Measurements from ENCODE around the gene KCNG3. TPM values are rescaled to one million over a fixed set of nuclear protein-coding genes. Genes with fewer than 3 reads are reported as not detected.
A peak's percentile ranks its signal among the peaks of the same experiment; 100 is the strongest.

KCNG3 gene
- total RNA-seq (2021; ENCODE audit: unreplicated experiment) (1.5 TPM), Bru-seq, nascent RNA (percentile 43 among the genes with signal in this experiment), BruChase-seq, experiment 1, labeled RNA remaining after a 6-hour chase (percentile 43 among the genes with signal in this experiment), BruChase-seq, experiment 2, labeled RNA remaining after a 2-hour chase (percentile 46 among the genes with signal in this experiment)
- 0.20 and 0.27 TPM in 2 replicates for polyA plus RNA-seq (2012)
- long read RNA-seq, partial matches to known transcripts: 0 of 1 reads
- long read RNA-seq, other reads (novel, unspliced or antisense): 1 of 1 reads

- Histone ChIP-seq H3K27ac (ENCODE audit: low read depth, low read length) (peak within 1 kb of the TSS; percentile 39; the same call in 1 of the 2 replicates), H3K79me2 (ENCODE audit: insufficient read depth, low read length) (no peaks in the 10 kb centered on the region), H3K36me3 (ENCODE audit: control insufficient read depth in 1 of 2, insufficient read depth in 2 of 2, low read length in 2 of 2) (no peaks in the 10 kb centered on the region), H3K4me3 (replicated peaks in 1 of 2; ENCODE audit: low read depth in 1 of 2, low read length in 2 of 2) (peak within 1 kb of the TSS; percentile 56 to 68), H3K27me3 (ENCODE audit: insufficient read depth, low read length) (no peaks in the 10 kb centered on the region), H3K9me2 (ENCODE audit: insufficient read depth) (no peaks in the 10 kb centered on the region), H3K9ac (ENCODE audit: low read length) (peak within 1 kb of the TSS; percentile 69), H2AFZ (ENCODE audit: low read depth, low read length, poor library complexity, severe bottlenecking) (peak within 1 kb of the TSS; percentile 66), H3K9me3 (ENCODE audit: control insufficient read depth in 1 of 2, insufficient read depth in 1 of 2, low read depth in 1 of 2, low read length in 2 of 2) (no peaks in the 10 kb centered on the region), H4K20me1 (ENCODE audit: insufficient read depth) (no peaks in the 10 kb centered on the region), H3K4me1 (ENCODE audit: control insufficient read depth in 1 of 2, insufficient read depth in 2 of 2, low read length in 2 of 2) (peaks cover 0 to 21% of the 10 kb centered on the region in 2 experiments; a peak in 3 of 4 replicates), H3K4me2 (ENCODE audit: low read length) (peak within 1 kb of the TSS; percentile 100)
- BruUV-seq (replicated peaks): no TSS peak
- ChIA-PET POLR2A (no interaction called here), RAD21 (ENCODE audit: low non-redundant PET in 1 of 2, low total read pairs in 2 of 2, uncharacterized antibody in 2 of 2, unreplicated experiment in 2 of 2) (no interaction called here), CTCF (no interaction called here)
- TF ChIP-seq MAX (IDR thresholded peaks at IDR 0.05): peak; percentile 45; the same call in 1 of the 2 replicates
- TF ChIP-seq EZH2 (IDR thresholded peaks at IDR 0.05): no peak
- TF ChIP-seq EGR1 (IDR thresholded peaks at IDR 0.05; ENCODE audit: low read depth): no peak
- TF ChIP-seq JUND (IDR thresholded peaks at IDR 0.05): no peak
- TF ChIP-seq POLR2AphosphoS5 (IDR thresholded peaks at IDR 0.05; ENCODE audit: low read depth, low read length): peak; percentile 70
- no peak for TF ChIP-seq ZNF274 (IDR thresholded peaks at IDR 0.05; ENCODE audit: low read depth, low read length)
- TF ChIP-seq ATF3 (IDR thresholded peaks at IDR 0.05): no peak
- TF ChIP-seq POLR2A (IDR thresholded peaks at IDR 0.05; ENCODE audit: borderline replicate concordance, extremely low read depth, insufficient read depth, insufficient read length): peak; percentile 33
- no peak for TF ChIP-seq YY1 (IDR thresholded peaks at IDR 0.05; ENCODE audit: extremely low read depth, insufficient replicate concordance, low read depth, low read length)
- no peak for TF ChIP-seq CBX3 (IDR thresholded peaks at IDR 0.05; ENCODE audit: low read depth)
- ATAC-seq: peak; percentile 86
- intact Hi-C loops (cut with micrococcal nuclease): loop anchor here (10.0 kb wide), 1 partner anchor 281 kb away; no protein-coding TSS in a partner anchor
- no peak for DNase-seq (ENCODE audit: low read depth, low spot score)
These were observed at the start of gene KCNG3 for GRCh38 chr2:42493468-42494354. Gene KCNG3 (minus strand): TSS chr2:42493982. CDS start chr2:42493501, 481 bp downstream.

Measured in HCT116 (cell line).